Measurements from ENCODE around the gene NKX2-1. TPM values are rescaled to one million over a fixed set of nuclear protein-coding genes. Genes with fewer than 3 reads are reported as not detected.

Gene NKX2-1
- total and polyA plus RNA-seq, 2 of the 13 experiments (the other 11 are each of a cell fraction or from before 2014, with no cell fraction given) = not detected

- no peaks in the 10 kb centered on the region for H4K20me1 ChIP-seq (ENCODE audit: insufficient read depth, low read length)
- no peaks in the 10 kb centered on the region for H3K79me2 ChIP-seq (ENCODE audit: insufficient read depth, low read length)
- WGBS (ENCODE audit: low lambda C conversion rate) = 6% methylated on average over 6 of the region's 6 CpGs
- in situ Hi-C loops (cut with HindIII; ENCODE audit: extremely low pct_ligation_motif_present, low pct_unique_long_range_greater_than_20kb) (loop anchor here (10.0 kb wide), 1 partner anchor 389 kb away; no protein-coding TSS in a partner anchor), intact Hi-C loops (cut with micrococcal nuclease; ENCODE audit: unreplicated experiment) (loop anchor here (1.0 to 5.0 kb wide), 4 partner anchors 347 to 673 kb away; no protein-coding TSS in a partner anchor)
- H3K4me3 ChIP-seq (replicated peaks in 1 of 3; ENCODE audit: insufficient read depth in 1 of 3, low read depth in 2 of 3, low read length in 3 of 3) = no peak overlapping the region
- TF ChIP-seq BCL3 (CRISPR knock-in tag; IDR thresholded peaks at IDR 0.05) (no peak), ZNF570 (CRISPR knock-in tag; IDR thresholded peaks at IDR 0.05; ENCODE audit: borderline replicate concordance) (no peak), ZNF501 (CRISPR knock-in tag; IDR thresholded peaks at IDR 0.05) (no peak), RBFOX2 (IDR thresholded peaks at IDR 0.05; ENCODE audit: low read depth, low read length) (no peak), FOXO1 (CRISPR knock-in tag; IDR thresholded peaks at IDR 0.05) (no peak), MAFG (CRISPR knock-in tag; IDR thresholded peaks at IDR 0.05) (no peak), GABPA (IDR thresholded peaks at IDR 0.05; ENCODE audit: low read depth, low read length) (no peak), GABPA (CRISPR knock-in tag; IDR thresholded peaks at IDR 0.05; ENCODE audit: low read depth) (no peak)
- H2AFZ ChIP-seq (ENCODE audit: low read length) = no peak overlapping the region
- no peaks in the 10 kb centered on the region for H3K36me3 ChIP-seq (replicated peaks in 1 of 2; ENCODE audit: control insufficient read depth in 1 of 2, insufficient read depth in 2 of 2, low read length in 2 of 2)
- H3K4me2 ChIP-seq (ENCODE audit: low read depth, low read length) = no peak overlapping the region
- no TSS peak for BruUV-seq (replicated peaks)
- H3K9me3 ChIP-seq (ENCODE audit: low read length) = no peaks in the 10 kb centered on the region
- H3K4me1 ChIP-seq (ENCODE audit: insufficient read depth, low read length) = peaks cover 1% of the 10 kb centered on the region; the same call in 1 of the 2 replicates
- H3K27ac ChIP-seq (ENCODE audit: extremely low read length, insufficient read depth, low read length) = no peak overlapping the region
- CTCF ChIA-PET (ENCODE audit: low intra/inter-chr PET ratio, low total read pairs) = interaction anchor here (1.4 to 4.7 kb wide), 6 partner anchors 31 to 594 kb away, joined by 3 to 60 read pairs (median 7); no protein-coding TSS in a partner anchor
- POLR2A ChIA-PET = no interaction called here
- ATAC-seq (no peak; the same call in 2 of the 3 replicates), DNase-seq (ENCODE audit: low spot score) (no peak), FAIRE-seq (no peak)
- peaks cover 0 to 22% of the 10 kb centered on the region in 2 experiments; a peak in 2 of 5 replicates for H3K27me3 ChIP-seq (ENCODE audit: control insufficient read depth in 1 of 2, insufficient read depth in 2 of 2, low read length in 2 of 2)
- no peak overlapping the region for H3K9ac ChIP-seq (ENCODE audit: insufficient read depth, low read depth, low read length)
Measured at GRCh38 chr14:36555998-36556743, 36.1 kb upstream of the NKX2-1 start.

All from HepG2 (cell line).